ENCODE measurements around the gene POLR3B. TPM values are rescaled to one million over a fixed set of nuclear protein-coding genes. Genes with fewer than 3 reads are reported as not detected.

The POLR3B gene
- total RNA-seq, 1 experiment from 2014 or later: 7.9 TPM

DNA sequence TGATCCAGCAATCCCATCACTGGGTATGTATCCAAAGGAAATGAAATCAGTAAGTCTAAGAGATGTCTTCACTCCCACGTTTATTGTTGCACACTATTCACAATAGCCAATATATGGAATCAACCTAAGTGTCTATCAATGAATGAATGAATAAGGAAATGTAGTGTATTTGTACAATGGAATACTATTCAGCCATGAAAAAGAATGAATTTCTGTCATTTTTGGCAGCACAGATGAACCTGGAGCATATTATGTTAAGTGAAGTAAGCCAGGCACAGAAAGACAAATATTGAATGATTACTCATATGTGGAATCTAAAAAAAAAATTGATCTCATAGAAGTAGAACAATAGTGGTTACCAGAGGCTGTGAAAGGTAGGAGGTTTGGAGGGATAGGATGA is 194.7 kb downstream of the POLR3B start:
- no peak for DNase-seq (ENCODE audit: low spot score)

Other genes with a start within 250 kb of the POLR3B start
- gene NUAK1, start 218.8 kb upstream of the POLR3B start, total RNA-seq (2014; rRNA removed; shearing (Covaris generic)): 7.6 and 9.4 TPM in 2 replicates
- gene CKAP4, start 109.7 kb upstream of the POLR3B start, total RNA-seq (2014; rRNA removed; shearing (Covaris generic)): 149 and 151 TPM in 2 replicates
- gene TCP11L2, start 55.0 kb upstream of the POLR3B start, total RNA-seq (2014; rRNA removed; shearing (Covaris generic)): 11.7 and 13.4 TPM in 2 replicates
- gene RFX4, start 225.3 kb downstream of the POLR3B start, total RNA-seq (2014; rRNA removed; shearing (Covaris generic)): not detected in 2 replicates